NCI-H748 (cell line): Measurements from ENCODE around the gene ZFPL1.

Experiments used
- DNase-seq: peaks from one replicate; lab custom pipeline; 2025; ENCODE audit not compliant: unreplicated experiment; lab: John Stamatoyannopoulos, UW

Gene ZFPL1

GRCh38 chr11:65059959-65060824 lies 23.8 kb upstream of the ZFPL1 start:
- no peak for DNase-seq

- DNase-seq, result peak; percentile 22
Measured at GRCh38 chr11:65060913-65061408, 23.1 kb upstream of the ZFPL1 start.

GRCh38 chr11:65063532-65063931 lies 20.5 kb upstream of the ZFPL1 start:
- DNase-seq, result no peak

- DNase-seq, result no peak
Measured at GRCh38 chr11:65064847-65065240, 19.2 kb upstream of the ZFPL1 start.

- DNase-seq, result no peak
Measured at GRCh38 chr11:65065851-65066250, 18.2 kb upstream of the ZFPL1 start.

- DNase-seq, result no peak
Measured at GRCh38 chr11:65066315-65066714, 17.7 kb upstream of the ZFPL1 start.

GRCh38 chr11:65066805-65067291 lies 17.2 kb upstream of the ZFPL1 start:
- DNase-seq, result no peak

- DNase-seq, result no peak
Measured at GRCh38 chr11:65067446-65067845, 16.6 kb upstream of the ZFPL1 start.

GRCh38 chr11:65069217-65069616 lies 14.8 kb upstream of the ZFPL1 start:
- DNase-seq, result no peak

GRCh38 chr11:65071907-65072630 lies 12.0 kb upstream of the ZFPL1 start:
- DNase-seq, result no peak

GRCh38 chr11:65072631-65072966 lies 11.4 kb upstream of the ZFPL1 start:
- no peak for DNase-seq

- DNase-seq, result no peak
Measured at GRCh38 chr11:65077451-65077850, 6.6 kb upstream of the ZFPL1 start.

- DNase-seq, result peak; percentile 36
Measured at GRCh38 chr11:65078151-65078550, 5.9 kb upstream of the ZFPL1 start.

GRCh38 chr11:65078786-65079342 lies 5.2 kb upstream of the ZFPL1 start:
- no peak for DNase-seq

- DNase-seq, result no peak
Measured at GRCh38 chr11:65083134-65083833, 738 bp upstream of the ZFPL1 start.

GRCh38 chr11:65084598-65085375 lies 765 bp downstream of the ZFPL1 start:
- no peak for DNase-seq

- no peak for DNase-seq
Measured at GRCh38 chr11:65085446-65085845, 1.4 kb downstream of the ZFPL1 start.

GRCh38 chr11:65086809-65087208 lies 2.8 kb downstream of the ZFPL1 start:
- DNase-seq, result no peak

GRCh38 chr11:65087216-65087615 lies 3.2 kb downstream of the ZFPL1 start:
- DNase-seq, result no peak

- DNase-seq, result no peak
Measured at GRCh38 chr11:65087827-65088226, 3.8 kb downstream of the ZFPL1 start.
